ENCODE results near the gene POLDIP3.
A peak's percentile ranks its signal among the peaks of the same experiment; 100 is the strongest.

- TF ChIP-seq CTCF (IDR thresholded peaks at IDR 0.05; ENCODE audit: low read length) = peak; percentile 16; the same call in 1 of the 2 replicates
- TF ChIP-seq EZH2 (optimal IDR thresholded peaks at IDR 0.05; ENCODE audit: low read depth, low read length) = no peak
These were observed at the start of gene POLDIP3 for GRCh38 chr22:42614312-42615091.

All from MM.1S (cell line).